Right lobe of liver (tissue), 4 donors: ENCODE results near the gene ITGA11.

Source experiments
- POLR2A ChIP-seq: fragments of 450-650 bp; IDR thresholded peaks from one replicate; pipeline ENCODE4 v1.6.1; 2017; ENCODE audit warnings: antibody characterized with exemption, mild to moderate bottlenecking
- TF ChIP-seq, protein P1 (sequence below), 4 donors: fragments of 200-600 bp in 3 of 4; fragments of 450-650 bp in 1 of 4; IDR thresholded peaks; one replicate each; pipeline versions ENCODE4 v1.5.1 to v1.8.0; 2016 to 2022; ENCODE audit warnings: antibody characterized with exemption in 4 of 4, mild to moderate bottlenecking in 2 of 4
- donor health status: DM: no; HTN: no; CAD: no.
- donor health status: DM: no; HTN: no; CAD: no.
- donor health status: DM: no; HTN: yes; CAD: no.

DNA sequence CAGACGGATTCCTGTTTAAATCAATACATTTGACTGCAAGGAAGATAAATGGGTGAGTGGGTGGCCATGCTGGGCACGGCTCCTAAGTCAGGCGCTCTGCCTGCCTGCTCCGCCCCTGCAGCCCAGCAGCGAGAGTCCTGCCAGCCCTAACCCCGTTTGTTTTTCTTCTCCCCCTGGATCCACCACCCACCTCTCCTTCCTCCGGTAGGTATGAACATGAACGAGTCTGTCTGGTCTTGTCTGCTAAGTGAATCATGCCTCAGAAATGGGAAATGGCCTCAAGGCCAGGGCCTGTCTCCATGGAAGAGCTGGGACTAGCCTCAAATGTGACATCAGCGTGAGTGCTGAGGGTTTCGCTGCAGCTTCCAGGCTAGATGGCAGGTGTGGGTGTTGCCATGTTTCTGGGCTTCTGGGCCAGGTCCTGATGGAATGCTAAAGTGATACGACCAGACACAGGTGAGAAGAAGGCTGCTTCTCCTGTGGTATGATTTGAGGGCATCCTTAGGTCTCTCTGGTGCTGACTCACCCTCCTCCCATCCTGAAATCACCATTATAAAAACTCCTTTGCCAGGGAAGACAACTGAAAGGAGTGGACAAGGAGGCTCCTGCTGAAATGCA, 160.0 kb downstream of the ITGA11 start:
- no peak for TF ChIP-seq POLR2A
- TF ChIP-seq, protein P1, sequence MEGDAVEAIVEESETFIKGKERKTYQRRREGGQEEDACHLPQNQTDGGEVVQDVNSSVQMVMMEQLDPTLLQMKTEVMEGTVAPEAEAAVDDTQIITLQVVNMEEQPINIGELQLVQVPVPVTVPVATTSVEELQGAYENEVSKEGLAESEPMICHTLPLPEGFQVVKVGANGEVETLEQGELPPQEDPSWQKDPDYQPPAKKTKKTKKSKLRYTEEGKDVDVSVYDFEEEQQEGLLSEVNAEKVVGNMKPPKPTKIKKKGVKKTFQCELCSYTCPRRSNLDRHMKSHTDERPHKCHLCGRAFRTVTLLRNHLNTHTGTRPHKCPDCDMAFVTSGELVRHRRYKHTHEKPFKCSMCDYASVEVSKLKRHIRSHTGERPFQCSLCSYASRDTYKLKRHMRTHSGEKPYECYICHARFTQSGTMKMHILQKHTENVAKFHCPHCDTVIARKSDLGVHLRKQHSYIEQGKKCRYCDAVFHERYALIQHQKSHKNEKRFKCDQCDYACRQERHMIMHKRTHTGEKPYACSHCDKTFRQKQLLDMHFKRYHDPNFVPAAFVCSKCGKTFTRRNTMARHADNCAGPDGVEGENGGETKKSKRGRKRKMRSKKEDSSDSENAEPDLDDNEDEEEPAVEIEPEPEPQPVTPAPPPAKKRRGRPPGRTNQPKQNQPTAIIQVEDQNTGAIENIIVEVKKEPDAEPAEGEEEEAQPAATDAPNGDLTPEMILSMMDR (IDR thresholded peaks at IDR 0.05): no peak
